IMR-90 (cell line): ENCODE data around the gene ERN1. TPM values are rescaled to one million over a fixed set of nuclear protein-coding genes. Genes with fewer than 3 reads are reported as not detected.
A peak's percentile ranks its signal among the peaks of the same experiment; 100 is the strongest.

Source experiments
- ATAC-seq: fragments of 200-7000 bp; cut with Tn5 transposase; 2 replicates; pipeline ENCODE4 v1.9.1; 2020; ENCODE audit warnings: low read depth, mild to moderate bottlenecking, moderate library complexity
- BruUV-seq: library from RNA; stranded (reverse); fragments of 400-500 nt; replicated peaks from 2 replicates; lab custom pipeline; 2021; lab: Mats Ljungman, UMichigan
- CTCF ChIA-PET: fragments of 300-600 bp; formaldehyde crosslinking; extraction: SDS; loops from one replicate; lab custom pipeline; 2021; ENCODE audit warnings: antibody characterized with exemption; lab: Yijun Ruan, JAX
- POLR2A ChIA-PET: fragments of 300-600 bp; sonication (Branson Sonifier 250); formaldehyde crosslinking; loops from one replicate; lab custom pipeline; 2022; ENCODE audit warnings: antibody characterized with exemption; ENCODE audit not compliant: unreplicated experiment; lab: Charles Lee
- DNase-seq: peaks from one replicate; pipeline ENCODE4 v3.0.0; 2013
- H2AFZ ChIP-seq: replicated peaks from 2 replicates; pipeline ENCODE3; 2013; ENCODE audit warnings: low read length, mild to moderate bottlenecking; ENCODE audit not compliant: poor library complexity
- H2AK5ac ChIP-seq: 2 replicates; pipeline ENCODE4 v1.6.1; 2013; ENCODE audit warnings: low read depth, low read length, inconsistent platforms
- H2AK9ac ChIP-seq: replicated peaks from 2 replicates; pipeline ENCODE3; 2013; ENCODE audit warnings: mild to moderate bottlenecking, low read depth, low read length, moderate library complexity; ENCODE audit not compliant: poor library complexity
- H2BK120ac ChIP-seq: 2 replicates; pipeline ENCODE4 v1.6.1; 2013; ENCODE audit warnings: low read depth, low read length, inconsistent platforms
- H2BK15ac ChIP-seq: 3 replicates; pipeline ENCODE4 v1.6.1; 2013; ENCODE audit warnings: low read depth, low read length, inconsistent platforms
- H2BK20ac ChIP-seq: 2 replicates; pipeline ENCODE4 v1.6.1; 2013; ENCODE audit warnings: low read depth, mild to moderate bottlenecking, inconsistent platforms, low read length, moderate library complexity
- H2BK5ac ChIP-seq: 2 replicates; pipeline ENCODE4 v1.6.1; 2013; ENCODE audit warnings: mild to moderate bottlenecking, low read depth, low read length, inconsistent platforms; ENCODE audit not compliant: poor library complexity, severe bottlenecking
- H3K14ac ChIP-seq: replicated peaks from 2 replicates; pipeline ENCODE4 v1.6.1; 2013; ENCODE audit warnings: low read depth, low read length, inconsistent platforms
- H3K18ac ChIP-seq: 2 replicates; pipeline ENCODE4 v1.6.1; 2013; ENCODE audit warnings: low read depth, low read length, control low read depth
- H3K23ac ChIP-seq: 2 replicates; pipeline ENCODE4 v1.6.1; 2013; ENCODE audit warnings: low read depth, low read length, inconsistent platforms
- H3K27ac ChIP-seq: 2 replicates; pipeline ENCODE4 v1.5.1; 2013; ENCODE audit warnings: mild to moderate bottlenecking, control low read depth, low read length; ENCODE audit not compliant: insufficient read depth
- H3K27me3 ChIP-seq: 2 replicates; pipeline ENCODE4 v1.6.1; 2013; ENCODE audit warnings: low read length; ENCODE audit not compliant: control insufficient read depth, insufficient read depth
- H3K36me3 ChIP-seq: 2 replicates; pipeline ENCODE4 v1.6.1; 2013; ENCODE audit warnings: low read length, mixed read lengths; ENCODE audit not compliant: control insufficient read depth, insufficient read depth
- H3K4ac ChIP-seq: 2 replicates; pipeline ENCODE4 v1.6.1; 2013; ENCODE audit warnings: low read depth, low read length, inconsistent platforms
- H3K4me1 ChIP-seq: 2 replicates; pipeline ENCODE4 v1.6.1; 2013; ENCODE audit warnings: low read length, mixed read lengths; ENCODE audit not compliant: control insufficient read depth, insufficient read depth
- H3K4me2 ChIP-seq: 2 replicates; pipeline ENCODE4 v1.6.1; 2013; ENCODE audit warnings: low read depth, mild to moderate bottlenecking, control low read depth, low read length, moderate library complexity
- H3K4me3 ChIP-seq: 2 replicates; pipeline ENCODE4 v1.5.1; 2013; ENCODE audit warnings: low read depth, mild to moderate bottlenecking, control low read depth, low read length, moderate library complexity; ENCODE audit not compliant: insufficient read depth
- H3K56ac ChIP-seq: 2 replicates; pipeline ENCODE4 v1.6.1; 2013; ENCODE audit warnings: low read length, inconsistent platforms; ENCODE audit not compliant: insufficient read depth; ENCODE audit errors: extremely low read depth
- H3K79me1 ChIP-seq, 2 experiments: 2 replicates each; pipeline ENCODE4 v1.6.1; 2013; ENCODE audit warnings: low read length in 2 of 2, inconsistent platforms in 1 of 2, low read depth in 1 of 2
- H3K9ac ChIP-seq: 2 replicates; pipeline ENCODE4 v1.6.1; 2013; ENCODE audit warnings: low read depth, low read length, control low read depth
- H3K9me1 ChIP-seq: 2 replicates; pipeline ENCODE4 v1.6.1; 2013; ENCODE audit warnings: low read length, inconsistent platforms; ENCODE audit not compliant: insufficient read depth
- H3K9me3 ChIP-seq: 2 replicates; pipeline ENCODE4 v1.6.1; 2013; ENCODE audit warnings: low read length; ENCODE audit not compliant: control insufficient read depth, insufficient read depth
- H4K20me1 ChIP-seq: 2 replicates; pipeline ENCODE4 v1.6.1; 2013; ENCODE audit warnings: low read length, inconsistent platforms; ENCODE audit not compliant: insufficient read depth
- H4K5ac ChIP-seq: 2 replicates; pipeline ENCODE4 v1.6.1; 2013; ENCODE audit warnings: mild to moderate bottlenecking, low read depth, low read length, control low read depth
- H4K8ac ChIP-seq, 2 experiments: 2 replicates each; pipeline ENCODE4 v1.6.1; 2013; ENCODE audit warnings: low read depth in 2 of 2, low read length in 2 of 2, control low read depth in 1 of 2, inconsistent platforms in 1 of 2
- H4K91ac ChIP-seq: 2 replicates; pipeline ENCODE4 v1.6.1; 2013; ENCODE audit warnings: low read depth, low read length, inconsistent platforms; ENCODE audit not compliant: insufficient read depth
- CEBPB ChIP-seq: IDR thresholded peaks from 2 replicates; pipeline ENCODE4 v1.6.1; 2012; ENCODE audit warnings: low read depth, low read length, improper control_type of control experiment
- CHD1 ChIP-seq: IDR thresholded peaks from 2 replicates; pipeline ENCODE4 v1.6.1; 2012; ENCODE audit warnings: low read depth, low read length, improper control_type of control experiment
- POLR2A ChIP-seq: IDR thresholded peaks from 2 replicates; pipeline ENCODE4 v1.6.1; 2012; ENCODE audit warnings: mild to moderate bottlenecking, low read depth, low read length
- WGBS, 2 experiments: methylation state at CpG; one replicate each; pipeline versions ENCODE4 v1.1.5 to v1.1.7; 2013; ENCODE audit warnings: missing lambda C conversion rate in 2 of 2; ENCODE audit not compliant: insufficient read length in 1 of 2; ENCODE audit errors: extremely low coverage in 2 of 2; 5-methylcytosine and 5-hydroxymethylcytosine counted together
- dilution Hi-C: fragments of 300-500 bp; cut with HindIII; formaldehyde crosslinking; loops from one replicate; pipeline ENCODE4 v1.14.3; 2018; ENCODE audit warnings: low sequenced_read_pairs; ENCODE audit not compliant: unreplicated experiment
- in situ Hi-C: fragments of 300-500 bp; cut with MboI; formaldehyde crosslinking; loops from 3 replicates; pipeline ENCODE4 v1.14.3; 2019; ENCODE audit warnings: low sequenced_read_pairs, inconsistent platforms, mixed read lengths
- intact Hi-C: fragments of 100-400 bp; cut with micrococcal nuclease; formaldehyde crosslinking; loops from 2 replicates; pipeline ENCODE4 v1.10.0; 2022
- polyA plus RNA-seq, 3 experiments: library from polyadenylated mRNA; depleted of rRNA; stranded (reverse); fragments of >200 nt; gene quantifications; 2 replicates each; pipeline ENCODE4 v1.2.3, GENCODE V29; 2012; ENCODE audit warnings: low replicate concordance in 1 of 3
- total RNA-seq: library from RNA; depleted of rRNA; stranded (reverse); fragments of >200 nt; gene quantifications from 2 replicates; pipeline ENCODE4 v1.2.3, GENCODE V29; 2012

ERN1 gene
- total and polyA plus RNA-seq, 2 of the 4 experiments (the other 2 are of a cell fraction) = 2.7 to 4.1 TPM

- no peak for TF ChIP-seq CHD1
Measured at GRCh38 chr17:64128787-64129514, 993 bp downstream of the ERN1 start (continued).

GRCh38 chr17:64126918-64127317 is 3.0 kb downstream of the ERN1 start:
- H2AFZ ChIP-seq = no peak overlapping the region
- no peak overlapping the region for H2AK9ac ChIP-seq
- CTCF ChIA-PET = interaction anchor here (0.6 kb wide), 1 partner anchor 208 kb away, joined by 3 read pairs; no protein-coding TSS in a partner anchor
- no peak overlapping the region for H3K9ac ChIP-seq
- no peak overlapping the region for H3K14ac ChIP-seq
- no peak for ATAC-seq
- peak; percentile 59 for DNase-seq
- H2BK5ac ChIP-seq = no peak overlapping the region
- H3K4ac ChIP-seq = no peak overlapping the region
- no peak overlapping the region for H2BK20ac ChIP-seq
- WGBS, 2 experiments = no CpG with 5 or more reads among the region's 1 CpG
- no peaks in the 10 kb centered on the region for H3K27me3 ChIP-seq
- no peak overlapping the region for H4K91ac ChIP-seq
- H2AK5ac ChIP-seq = no peak overlapping the region
- no peak overlapping the region for H2BK120ac ChIP-seq
- no peak overlapping the region for H3K4me3 ChIP-seq
- POLR2A ChIA-PET = no interaction called here
- no peak overlapping the region for H3K56ac ChIP-seq
- H3K9me1 ChIP-seq = peaks cover 6% of the 10 kb centered on the region; the same call in 1 of the 2 replicates
- no TSS peak for BruUV-seq
- no peak overlapping the region for H3K4me2 ChIP-seq
- TF ChIP-seq POLR2A (no peak), CEBPB (peak; percentile 72)
- no peak overlapping the region for H3K18ac ChIP-seq
- H3K27ac ChIP-seq = no peak overlapping the region
- dilution Hi-C loops (no loop called here), intact Hi-C loops (loop anchor here (5.0 kb wide), 1 partner anchor 45 kb away; no protein-coding TSS in a partner anchor), in situ Hi-C loops (loop anchor here (5.0 kb wide), 1 partner anchor 60 kb away; no protein-coding TSS in a partner anchor)
- H4K20me1 ChIP-seq = peaks cover 5% of the 10 kb centered on the region; the same call in 1 of the 2 replicates
- H2BK15ac ChIP-seq = no peak overlapping the region
- H3K23ac ChIP-seq = no peak overlapping the region
- peaks cover 13% of the 10 kb centered on the region for H3K4me1 ChIP-seq
- peaks cover 21 to 42% of the 10 kb centered on the region in 2 experiments for H3K79me1 ChIP-seq
- no peak overlapping the region for H4K8ac ChIP-seq
- H3K9me3 ChIP-seq = no peaks in the 10 kb centered on the region
- no peak overlapping the region for H4K5ac ChIP-seq
- H3K36me3 ChIP-seq = no peaks in the 10 kb centered on the region
